ENCODE results near the gene PPM1G.
"Not testable (repeated sequence)": the region's sequence is repeated elsewhere in the genome, so short reads cannot be mapped to it uniquely, and the experiment has no call there.

PPM1G gene

DNA sequence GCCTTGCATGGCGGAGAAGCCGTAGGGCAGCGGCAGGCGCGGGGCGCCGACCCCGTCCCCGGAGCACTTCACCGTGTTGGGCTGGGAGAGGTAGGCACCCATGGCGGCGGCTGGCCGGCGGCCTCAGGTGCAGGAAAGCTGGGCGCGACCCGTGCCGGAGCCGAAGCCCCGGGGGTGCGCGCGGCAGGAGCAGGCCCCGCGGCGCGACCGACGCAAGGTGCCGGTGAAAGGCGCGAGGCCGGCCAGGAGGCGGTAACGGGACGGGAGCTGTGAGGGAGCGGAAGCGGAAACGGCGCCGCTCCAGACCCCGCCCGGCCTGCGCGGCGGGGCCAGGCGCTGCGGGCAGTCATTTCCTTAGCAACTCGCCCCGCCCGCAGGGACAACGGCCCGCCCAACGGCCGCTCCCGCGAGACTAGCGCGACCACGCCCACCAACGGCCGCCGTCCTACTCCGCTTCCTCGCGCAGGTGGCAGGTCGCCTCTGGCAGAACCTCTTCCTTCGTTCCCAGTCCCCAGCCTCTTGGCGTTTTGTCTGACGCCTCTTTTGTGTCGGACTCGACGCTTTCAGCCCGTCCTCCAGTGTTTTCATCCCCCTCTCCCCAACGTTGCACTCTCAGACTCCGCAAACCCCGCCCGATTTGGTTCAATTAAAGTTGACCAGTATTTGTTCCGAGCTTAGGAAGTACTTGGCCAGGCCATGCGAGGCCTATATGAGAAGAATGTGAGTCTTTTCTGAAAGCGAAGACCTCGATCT lies at the start of gene PPM1G:
Gene PPM1G (minus strand): TSS at position 271 of the 753 bp plus-strand sequence. CDS start 169 bp downstream, at position 102.
- DNase-seq (ENCODE audit: low read depth): peak; percentile 85

DNA sequence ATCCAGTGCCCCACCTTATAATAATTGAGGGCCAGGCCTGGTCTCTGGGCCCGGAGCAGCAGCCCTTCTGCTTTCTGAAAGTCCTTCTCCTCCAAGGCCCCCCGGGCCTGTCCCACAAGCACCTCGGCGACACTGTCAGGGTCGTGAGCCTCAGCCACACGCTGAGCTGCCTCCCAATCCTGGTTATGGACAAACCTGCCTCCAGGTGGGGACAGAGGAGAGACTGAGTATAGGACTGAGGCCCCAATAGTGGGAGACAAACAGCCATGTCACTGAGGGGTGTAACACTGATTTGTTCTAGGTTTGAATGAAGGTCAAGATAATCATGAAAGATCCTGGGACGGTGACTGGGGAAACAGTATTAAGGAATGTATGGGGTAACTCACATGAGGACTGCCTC lies 44.6 kb upstream of the PPM1G start:
- DNase-seq (ENCODE audit: low read depth): no peak

DNA sequence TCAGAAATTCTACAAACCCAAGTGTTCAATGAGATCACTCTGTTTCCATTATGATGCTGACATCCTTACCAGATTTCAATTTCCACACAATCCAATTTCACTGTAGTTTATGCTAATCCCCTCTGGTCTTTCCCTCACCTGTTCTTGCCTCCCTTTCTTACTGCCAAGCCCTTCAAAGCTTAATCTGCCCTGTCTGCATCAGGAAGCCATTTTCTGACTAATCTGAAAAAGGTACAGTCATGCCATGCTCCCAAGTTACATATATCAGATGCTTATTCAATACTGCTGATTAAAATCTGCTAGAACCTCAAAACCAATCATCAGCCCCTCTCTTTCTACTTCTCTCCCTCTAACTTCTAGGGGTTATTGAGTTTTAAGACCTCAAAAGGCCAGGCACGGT lies 41.7 kb upstream of the PPM1G start:
- no peak for DNase-seq (ENCODE audit: low read depth)

DNA sequence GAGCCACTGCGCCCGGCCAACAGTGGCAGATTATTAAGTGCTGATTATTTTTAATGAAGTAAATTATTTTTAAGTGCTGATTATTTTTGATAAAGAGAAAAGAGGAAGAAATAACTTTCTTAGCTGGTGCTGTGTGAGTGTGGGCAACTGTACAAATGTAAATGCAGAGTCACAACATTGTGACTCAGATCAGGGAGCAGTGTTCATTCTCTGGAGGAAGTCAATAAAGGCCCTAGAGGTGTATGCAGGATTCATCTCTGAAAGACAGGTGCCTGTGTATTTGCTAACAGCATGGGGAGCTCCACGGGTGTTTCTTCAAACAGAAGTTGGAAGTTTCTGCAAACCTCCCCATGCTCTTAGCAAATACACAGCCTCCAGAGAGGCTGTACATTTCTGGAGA lies 39.0 kb upstream of the PPM1G start:
- DNase-seq (ENCODE audit: low read depth): no peak

DNA sequence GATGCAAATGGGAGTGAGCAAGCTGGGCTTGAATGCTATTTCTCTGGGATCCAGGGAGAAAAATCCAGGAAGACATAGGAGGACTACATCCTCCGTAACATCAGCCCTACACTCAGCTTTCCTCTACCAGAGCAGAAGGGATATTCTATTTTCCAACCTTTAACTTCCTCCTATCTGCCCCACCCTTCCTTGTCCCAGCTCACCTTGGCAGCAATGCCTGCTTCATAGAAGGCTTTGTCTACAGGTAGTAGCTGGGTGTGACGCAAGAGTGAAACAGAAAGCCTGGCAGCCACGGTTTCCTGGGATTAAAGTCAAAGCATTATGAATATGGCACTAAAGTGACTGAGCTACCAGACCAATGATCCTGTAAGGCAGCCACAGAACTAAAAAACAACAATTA lies 36.7 kb upstream of the PPM1G start:
- DNase-seq (ENCODE audit: low read depth): no peak

DNA sequence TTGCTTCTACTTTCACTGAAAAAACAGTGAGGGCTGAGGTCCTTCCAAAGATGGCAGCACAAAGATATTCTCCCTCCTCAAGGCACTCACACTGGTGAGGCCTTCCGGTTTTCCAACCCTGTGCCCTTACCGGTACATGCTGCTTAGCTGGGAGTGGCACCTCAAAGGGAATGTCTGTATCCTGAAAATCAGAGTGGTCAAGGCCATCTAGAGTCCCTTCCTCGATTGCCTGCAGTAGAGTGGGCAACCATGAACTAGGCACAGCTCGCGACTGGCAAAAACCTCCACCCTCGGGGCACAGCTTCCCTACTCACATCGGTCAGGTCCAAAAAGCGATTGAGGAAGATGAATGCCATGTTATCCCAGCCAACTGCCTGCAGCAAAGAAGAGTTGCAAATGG lies 36.2 kb upstream of the PPM1G start:
- DNase-seq (ENCODE audit: low read depth): no peak

GRCh38 chr2:27445155-27445554 lies 35.8 kb upstream of the PPM1G start:
- no peak for DNase-seq (ENCODE audit: low read depth)

- DNase-seq (ENCODE audit: low read depth): no peak
Observed at GRCh38 chr2:27442920-27443282, 33.5 kb upstream of the PPM1G start.

GRCh38 chr2:27441958-27442919 lies 32.8 kb upstream of the PPM1G start, which contains the start of gene KRTCAP3:
Gene KRTCAP3, plus strand, starts transcription at chr2:27442381. Its CDS starts 32 bp downstream, at chr2:27442413.
- DNase-seq (ENCODE audit: low read depth): no peak

DNA sequence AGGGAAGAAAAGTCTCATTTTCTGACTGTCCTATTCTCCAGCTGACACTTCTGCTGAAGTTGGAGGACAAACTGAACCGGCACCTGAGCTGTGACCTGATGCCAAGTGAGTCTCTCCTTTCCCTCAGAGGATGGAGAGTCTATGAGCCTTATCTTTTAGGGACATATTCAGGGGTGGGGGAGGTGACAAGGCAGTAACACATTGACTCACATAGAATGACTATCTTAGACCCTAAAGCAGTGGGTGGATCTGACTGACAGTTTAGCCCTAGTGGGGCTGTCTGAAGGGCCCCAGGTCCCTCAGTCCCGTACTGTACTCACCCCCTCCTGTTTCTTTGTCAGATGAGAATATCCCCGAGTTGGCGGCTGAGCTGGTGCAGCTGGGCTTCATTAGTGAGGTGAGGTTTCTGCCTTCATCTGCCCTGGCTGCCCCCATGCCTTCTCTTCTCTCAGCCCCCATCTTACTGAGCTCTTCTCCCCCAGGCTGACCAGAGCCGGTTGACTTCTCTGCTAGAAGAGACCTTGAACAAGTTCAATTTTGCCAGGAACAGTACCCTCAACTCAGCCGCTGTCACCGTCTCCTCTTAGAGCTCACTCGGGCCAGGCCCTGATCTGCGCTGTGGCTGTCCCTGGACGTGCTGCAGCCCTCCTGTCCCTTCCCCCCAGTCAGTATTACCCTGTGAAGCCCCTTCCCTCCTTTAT lies 32.0 kb upstream of the PPM1G start:
- DNase-seq (ENCODE audit: low read depth): no peak

GRCh38 chr2:27435628-27436027 lies 26.2 kb upstream of the PPM1G start:
- DNase-seq (ENCODE audit: low read depth): no peak

- DNase-seq (ENCODE audit: low read depth): peak; percentile 64
Observed at GRCh38 chr2:27431395-27431794, 22.0 kb upstream of the PPM1G start.

GRCh38 chr2:27428978-27429541 lies 19.7 kb upstream of the PPM1G start:
- peak; percentile 80 for DNase-seq (ENCODE audit: low read depth)

GRCh38 chr2:27428213-27428977 lies 19.0 kb upstream of the PPM1G start, which contains the start of gene NRBP1:
Gene NRBP1, plus strand, starts transcription at chr2:27428631. Its CDS starts 4,643 bp downstream, at chr2:27433274.
- peak; percentile 74 for DNase-seq (ENCODE audit: low read depth)

DNA sequence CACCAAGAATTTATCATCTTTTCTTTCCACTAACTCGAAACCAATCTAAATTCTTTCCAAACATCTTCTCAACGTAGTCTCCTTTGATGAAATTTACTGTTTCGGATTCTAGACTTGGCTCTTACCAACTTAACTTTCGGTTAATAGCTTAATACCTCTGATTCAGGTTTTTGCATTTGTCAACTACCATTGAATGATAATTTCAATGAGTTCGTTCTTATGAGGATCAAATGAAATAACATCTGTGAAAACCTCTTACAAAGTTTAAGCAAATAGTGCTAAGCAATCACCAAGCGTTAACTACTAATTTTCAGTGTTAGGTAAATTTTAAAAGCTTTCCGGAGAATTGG lies 18.4 kb upstream of the PPM1G start:
- no peak for DNase-seq (ENCODE audit: low read depth)

DNA sequence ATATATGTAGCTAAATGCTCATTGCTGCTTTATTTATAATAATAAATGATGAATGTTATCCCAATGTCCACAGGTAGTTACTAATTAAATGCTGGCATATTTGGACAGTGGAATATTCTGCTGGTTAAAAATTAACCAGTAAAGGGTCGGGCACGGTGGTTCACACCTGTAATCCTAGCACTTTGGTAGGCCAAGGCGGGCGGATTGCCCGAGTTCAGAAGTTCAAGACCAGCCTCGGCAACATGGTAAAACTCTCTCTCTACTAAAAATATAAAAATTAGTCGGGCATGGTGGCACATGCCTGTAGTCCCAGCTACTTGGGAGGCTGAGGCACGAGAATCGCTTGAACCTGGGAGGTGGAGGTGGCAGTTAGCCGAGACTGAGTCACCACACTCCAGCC lies 15.6 kb upstream of the PPM1G start:
- DNase-seq (ENCODE audit: low read depth): not testable (repeated sequence)

DNA sequence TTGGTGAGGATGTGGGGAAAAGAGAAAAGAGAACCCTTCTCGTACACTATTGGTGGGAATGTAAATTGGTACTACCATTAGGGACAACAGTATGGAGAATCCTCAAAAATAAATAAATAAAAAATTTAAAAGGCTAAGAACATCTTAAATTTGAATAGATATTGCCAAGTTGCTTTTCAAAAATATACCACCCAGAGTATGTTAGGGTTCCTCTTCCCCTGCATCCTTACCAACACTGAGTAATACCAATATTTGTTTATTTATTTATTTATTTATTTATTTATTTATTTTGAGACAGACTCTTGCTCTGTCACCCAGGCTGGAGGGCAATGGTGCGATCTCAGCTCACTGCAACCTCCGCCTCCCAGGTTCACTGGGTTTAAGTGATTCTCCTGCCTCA lies 13.6 kb upstream of the PPM1G start:
- DNase-seq (ENCODE audit: low read depth): no peak

DNA sequence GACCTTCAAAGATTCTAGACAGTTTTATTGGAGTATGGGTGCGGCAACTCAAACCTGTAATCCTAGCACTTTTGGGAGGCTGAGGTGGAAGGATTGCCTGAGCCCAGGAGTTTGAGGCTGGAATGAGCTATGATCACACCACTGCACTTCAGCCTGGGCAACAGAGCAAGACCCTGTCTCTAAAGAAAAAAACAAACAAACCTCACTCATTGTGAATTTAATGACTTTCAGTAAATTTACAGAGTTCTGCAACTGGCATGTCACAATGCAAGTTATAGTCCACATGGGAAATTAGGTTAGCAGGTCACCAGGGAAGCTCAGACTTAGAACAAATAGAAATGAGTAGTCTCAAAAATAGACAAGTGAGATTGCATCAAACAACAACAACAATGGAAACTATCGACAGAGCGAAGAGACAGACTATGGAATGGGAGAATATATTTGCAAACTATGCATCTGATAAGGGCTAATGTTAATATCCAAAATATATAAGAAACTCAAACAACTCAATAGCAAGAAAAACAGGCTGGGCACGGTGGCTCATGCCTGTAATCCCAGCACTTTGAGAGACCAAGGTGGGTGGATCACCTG lies 12.4 kb upstream of the PPM1G start:
- DNase-seq (ENCODE audit: low read depth): no peak

DNA sequence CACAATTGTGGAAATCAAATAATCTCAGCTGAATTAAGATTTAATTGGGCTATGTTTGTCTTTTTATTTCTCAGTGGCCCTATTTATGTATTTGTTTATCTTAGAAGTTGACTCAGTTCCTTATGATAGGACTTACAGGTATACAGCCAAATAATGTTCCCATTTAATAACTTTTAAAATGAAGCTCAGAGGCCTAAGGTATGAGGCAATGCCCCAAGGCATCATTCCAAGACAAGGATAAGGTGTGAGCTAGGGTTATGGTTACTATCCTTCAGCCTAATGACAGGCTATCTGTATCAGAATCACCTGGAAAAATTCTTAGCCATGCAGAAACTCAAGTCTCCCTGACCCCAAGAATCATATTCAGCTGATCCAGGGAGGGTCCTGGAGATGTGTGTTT lies 11.6 kb upstream of the PPM1G start:
- no peak for DNase-seq (ENCODE audit: low read depth)

- no peak for DNase-seq (ENCODE audit: low read depth)
Observed at GRCh38 chr2:27416151-27416550, 6.8 kb upstream of the PPM1G start.
